LHCN-M2 (cell line): Measurements from ENCODE around the gene BCAS3. TPM values are rescaled to one million over a fixed set of nuclear protein-coding genes. Genes with fewer than 3 reads are reported as not detected.

Experiments
- total RNA-seq: library from RNA; depleted of rRNA; stranded (reverse); fragments of >200 nt; gene quantifications from 2 replicates; pipeline ENCODE4 v1.2.3, GENCODE V29; 2014; rRNA removed

BCAS3 gene
- total RNA-seq, 1 experiment from 2014 or later = 6.9 TPM

Other genes starting within 250 kb of the BCAS3 start
- 29.9 and 34.3 TPM in 2 replicates for gene APPBP2, start 151.6 kb upstream of the BCAS3 start, total RNA-seq
- gene PPM1D, start 77.7 kb upstream of the BCAS3 start, total RNA-seq = 7.4 and 9.8 TPM in 2 replicates